A673 (cell line): Measurements from ENCODE around the gene VSTM4. TPM values are rescaled to one million over a fixed set of nuclear protein-coding genes. Genes with fewer than 3 reads are reported as not detected.

Experiments
- BruUV-seq: library from RNA; stranded (reverse); fragments of 400-500 nt; replicated peaks from 2 replicates; lab custom pipeline; 2021; lab: Mats Ljungman, UMichigan
- CTCF ChIA-PET: fragments of 300-600 bp; sonication (Branson Sonifier 250); formaldehyde crosslinking; loops from one replicate; lab custom pipeline; 2022; ENCODE audit warnings: antibody characterized with exemption; lab: Charles Lee
- POLR2A ChIA-PET: fragments of 300-600 bp; sonication (Branson Sonifier 250); formaldehyde crosslinking; loops from one replicate; lab custom pipeline; 2022; ENCODE audit warnings: antibody characterized with exemption; ENCODE audit not compliant: low non-redundant PET; lab: Charles Lee
- DNase-seq: peaks from one replicate; pipeline ENCODE4 v3.0.0-alpha.2; 2015; ENCODE audit warnings: low spot score
- H3K27ac ChIP-seq: fragments of 200-600 bp; sonication (generic); 2 replicates; pipeline ENCODE4 v1.5.1; 2016; ENCODE audit warnings: mixed run types, low read depth, mild to moderate bottlenecking, mixed read lengths, antibody characterized with exemption, low read length; ENCODE audit not compliant: poor library complexity, severe bottlenecking
- H3K27me3 ChIP-seq: fragments of 200-600 bp; sonication (generic); replicated peaks from 2 replicates; pipeline ENCODE4 v1.6.1; 2017; ENCODE audit warnings: mixed run types, low read depth, mild to moderate bottlenecking, mixed read lengths, antibody characterized with exemption, low read length; ENCODE audit not compliant: insufficient read depth, poor library complexity
- H3K36me3 ChIP-seq: fragments of 200-600 bp; sonication (generic); 2 replicates; pipeline ENCODE4 v1.6.1; 2016; ENCODE audit warnings: mixed run types, mild to moderate bottlenecking, mixed read lengths, antibody characterized with exemption, low read length; ENCODE audit not compliant: insufficient read depth, poor library complexity, severe bottlenecking
- H3K4me1 ChIP-seq: fragments of 200-600 bp; sonication (generic); 2 replicates; pipeline ENCODE4 v1.6.1; 2017; ENCODE audit warnings: mixed run types, mild to moderate bottlenecking, mixed read lengths, antibody characterized with exemption, low read length; ENCODE audit not compliant: insufficient read depth, poor library complexity, severe bottlenecking
- H3K4me3 ChIP-seq: fragments of 200-600 bp; sonication (generic); 2 replicates; pipeline ENCODE4 v1.5.1; 2016; ENCODE audit warnings: low read depth, mixed run types, mild to moderate bottlenecking, mixed read lengths, low read length; ENCODE audit not compliant: poor library complexity, severe bottlenecking
- H3K9me3 ChIP-seq: fragments of 200-600 bp; sonication (generic); 2 replicates; pipeline ENCODE4 v1.6.1; 2016; ENCODE audit warnings: mixed run types, low read depth, mild to moderate bottlenecking, mixed read lengths, antibody characterized with exemption, low read length; ENCODE audit not compliant: poor library complexity, severe bottlenecking
- EZH2 ChIP-seq: fragments of 200-600 bp; sonication (generic); IDR thresholded peaks from 2 replicates; pipeline ENCODE4 v1.6.1; 2017; ENCODE audit warnings: borderline replicate concordance, low read depth, mild to moderate bottlenecking, mixed read lengths, antibody characterized with exemption, low read length; ENCODE audit not compliant: poor library complexity, severe bottlenecking
- intact Hi-C: fragments of 100-400 bp; cut with micrococcal nuclease; formaldehyde crosslinking; loops from one replicate; pipeline ENCODE4 v1.10.0; 2022; ENCODE audit not compliant: unreplicated experiment
- total RNA-seq: library from RNA; stranded (reverse); gene quantifications from 2 replicates; pipeline ENCODE4 v1.2.3, GENCODE V29; 2021
- TF ChIP-seq, protein P1 (sequence below): fragments of 300-800, 200-600 bp; sonication (generic); conservative IDR thresholded peaks from 2 replicates; pipeline ENCODE4 v1.5.1; 2017; ENCODE audit warnings: low read depth, mild to moderate bottlenecking, antibody characterized with exemption, low read length, moderate library complexity, mixed read lengths

The VSTM4 gene
- total RNA-seq, 1 experiment from 2014 or later: 0.11 TPM

GRCh38 chr10:49008505-49009198 is 106.7 kb downstream of the VSTM4 start:
- ChIA-PET CTCF (no interaction called here), POLR2A (no interaction called here)
- H3K36me3 ChIP-seq: no peaks in the 10 kb centered on the region
- H3K4me1 ChIP-seq: no peaks in the 10 kb centered on the region
- BruUV-seq: no TSS peak
- no peak for DNase-seq
- TF ChIP-seq, protein P1, sequence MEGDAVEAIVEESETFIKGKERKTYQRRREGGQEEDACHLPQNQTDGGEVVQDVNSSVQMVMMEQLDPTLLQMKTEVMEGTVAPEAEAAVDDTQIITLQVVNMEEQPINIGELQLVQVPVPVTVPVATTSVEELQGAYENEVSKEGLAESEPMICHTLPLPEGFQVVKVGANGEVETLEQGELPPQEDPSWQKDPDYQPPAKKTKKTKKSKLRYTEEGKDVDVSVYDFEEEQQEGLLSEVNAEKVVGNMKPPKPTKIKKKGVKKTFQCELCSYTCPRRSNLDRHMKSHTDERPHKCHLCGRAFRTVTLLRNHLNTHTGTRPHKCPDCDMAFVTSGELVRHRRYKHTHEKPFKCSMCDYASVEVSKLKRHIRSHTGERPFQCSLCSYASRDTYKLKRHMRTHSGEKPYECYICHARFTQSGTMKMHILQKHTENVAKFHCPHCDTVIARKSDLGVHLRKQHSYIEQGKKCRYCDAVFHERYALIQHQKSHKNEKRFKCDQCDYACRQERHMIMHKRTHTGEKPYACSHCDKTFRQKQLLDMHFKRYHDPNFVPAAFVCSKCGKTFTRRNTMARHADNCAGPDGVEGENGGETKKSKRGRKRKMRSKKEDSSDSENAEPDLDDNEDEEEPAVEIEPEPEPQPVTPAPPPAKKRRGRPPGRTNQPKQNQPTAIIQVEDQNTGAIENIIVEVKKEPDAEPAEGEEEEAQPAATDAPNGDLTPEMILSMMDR: no peak
- TF ChIP-seq EZH2: no peak
- H3K27ac ChIP-seq: no peak overlapping the region
- no peaks in the 10 kb centered on the region for H3K9me3 ChIP-seq
- intact Hi-C loops: no loop called here
- H3K4me3 ChIP-seq: no peak overlapping the region
- H3K27me3 ChIP-seq: no peaks in the 10 kb centered on the region

GRCh38 chr10:49008091-49008490 is 107.2 kb downstream of the VSTM4 start:
- Histone ChIP-seq H3K27me3 (no peaks in the 10 kb centered on the region), H3K27ac (no peak overlapping the region), H3K36me3 (no peaks in the 10 kb centered on the region), H3K4me1 (no peaks in the 10 kb centered on the region), H3K9me3 (no peaks in the 10 kb centered on the region), H3K4me3 (no peak overlapping the region)
- CTCF ChIA-PET: no interaction called here
- POLR2A ChIA-PET: no interaction called here
- BruUV-seq: no TSS peak
- no peak for DNase-seq
- TF ChIP-seq EZH2: no peak
- TF ChIP-seq, protein P1: no peak
- intact Hi-C loops: no loop called here

GRCh38 chr10:49007129-49007528 is 108.2 kb downstream of the VSTM4 start:
- no peaks in the 10 kb centered on the region for H3K27me3 ChIP-seq
- TF ChIP-seq EZH2: no peak
- TF ChIP-seq, protein P1: no peak
- DNase-seq: no peak
- H3K4me3 ChIP-seq: no peak overlapping the region
- no peaks in the 10 kb centered on the region for H3K36me3 ChIP-seq
- no TSS peak for BruUV-seq
- POLR2A ChIA-PET: no interaction called here
- CTCF ChIA-PET: no interaction called here
- no peak overlapping the region for H3K27ac ChIP-seq
- no peaks in the 10 kb centered on the region for H3K4me1 ChIP-seq
- no peaks in the 10 kb centered on the region for H3K9me3 ChIP-seq
- intact Hi-C loops: no loop called here
